GM18858 (cell line): ENCODE results near the gene REST.

Experiments
- ATAC-seq: cut with Tn5 transposase; IDR thresholded peaks from one replicate; pipeline ENCODE4 v1.9.1; 2021; ENCODE audit not compliant: unreplicated experiment

Gene REST

DNA sequence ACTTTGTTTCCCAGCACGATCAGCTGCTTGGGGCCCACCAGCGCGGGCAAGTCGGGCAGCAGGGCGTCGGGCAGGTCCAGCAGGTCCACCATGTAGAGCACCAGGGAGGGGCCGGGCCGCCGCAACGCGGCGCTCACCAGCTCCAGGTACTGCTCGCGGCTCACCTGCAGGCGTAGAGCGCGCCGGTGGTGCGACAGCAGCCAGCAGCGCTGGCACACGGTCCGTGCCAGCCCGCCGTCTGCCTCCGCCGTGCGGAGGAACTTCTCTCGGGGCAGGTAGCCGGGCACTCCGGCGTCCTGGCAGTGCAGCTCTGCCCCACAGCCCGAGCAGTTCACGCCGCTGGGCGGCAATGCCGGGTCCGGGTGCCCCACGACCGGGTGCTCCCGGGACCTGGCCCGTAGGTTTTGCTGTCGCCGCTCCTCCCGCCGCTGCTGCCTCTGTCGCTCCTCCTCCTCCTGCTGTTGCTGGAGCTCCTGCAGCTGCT lies 69.2 kb downstream of the REST start:
- ATAC-seq = peak; percentile 13

DNA sequence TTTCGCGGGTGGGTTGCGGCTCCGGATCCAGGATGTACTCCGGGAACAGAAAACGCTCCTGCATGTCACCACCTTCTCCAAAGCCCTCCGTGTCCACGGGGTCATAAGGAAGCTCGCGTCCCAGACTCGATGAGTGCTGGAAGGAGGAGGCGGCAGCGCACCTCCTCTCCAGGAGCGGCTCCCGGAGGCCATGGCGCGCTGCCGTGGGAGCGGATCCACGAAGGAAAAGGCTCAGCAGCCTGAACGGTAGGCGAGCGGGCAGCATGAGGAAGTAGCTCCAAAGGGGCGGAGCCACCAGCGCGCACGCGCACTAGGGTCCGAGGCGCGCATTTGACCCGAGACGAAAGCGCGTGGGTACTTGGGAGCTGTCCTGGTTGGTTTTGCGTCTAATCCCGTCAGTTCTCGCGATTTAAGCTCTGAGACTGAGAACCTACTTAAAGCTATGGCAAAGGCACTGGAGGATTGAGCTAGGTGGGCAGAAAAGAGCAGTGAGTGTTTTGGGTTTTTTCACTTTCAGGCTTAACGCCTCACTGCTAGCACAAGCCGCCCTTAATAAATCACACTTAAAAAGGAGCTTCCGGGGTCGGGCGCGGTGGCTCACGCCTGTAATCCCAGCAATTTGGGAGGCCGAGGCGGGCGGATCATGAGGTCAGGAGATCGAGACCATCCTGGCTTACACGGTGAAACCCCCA lies 69.8 kb downstream of the REST start, which contains the start of gene NOA1:
TSS of gene NOA1 (minus strand) at position 286 of the 692 bp plus-strand sequence. CDS start at position 265, 21 bp downstream.
- peak; percentile 79 for ATAC-seq

DNA sequence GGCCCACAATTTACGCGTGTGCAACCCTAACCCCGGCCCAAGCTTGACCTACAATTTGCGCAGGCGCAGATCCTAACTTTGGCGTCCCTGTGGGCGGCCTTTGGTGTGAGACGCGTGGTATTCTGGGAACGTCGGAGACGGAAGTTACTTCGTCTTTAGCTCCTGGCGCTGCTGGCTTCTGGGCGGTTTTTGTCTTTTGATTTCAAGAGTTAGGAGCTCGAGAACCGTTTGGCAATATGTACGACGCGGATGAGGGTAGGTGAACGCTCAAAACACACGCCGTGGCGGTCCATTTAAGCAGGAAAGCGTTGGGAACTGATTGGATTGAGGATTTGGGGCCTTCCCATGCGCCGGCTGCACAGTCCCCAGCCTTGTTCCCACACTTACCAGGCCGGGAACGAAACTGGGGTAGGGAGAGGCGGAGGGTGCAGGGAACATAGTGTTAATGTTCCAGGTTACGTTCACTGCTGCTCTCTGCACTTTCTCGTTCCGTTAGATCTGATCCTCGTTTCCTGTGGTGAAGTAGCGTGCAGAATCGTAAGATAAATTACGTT lies 71.1 kb downstream of the REST start, which contains the start of gene POLR2B:
TSS of gene POLR2B (plus strand) at position 147 of the 554 bp plus-strand sequence. CDS start at position 237, 90 bp downstream.
- ATAC-seq = peak; percentile 47

DNA sequence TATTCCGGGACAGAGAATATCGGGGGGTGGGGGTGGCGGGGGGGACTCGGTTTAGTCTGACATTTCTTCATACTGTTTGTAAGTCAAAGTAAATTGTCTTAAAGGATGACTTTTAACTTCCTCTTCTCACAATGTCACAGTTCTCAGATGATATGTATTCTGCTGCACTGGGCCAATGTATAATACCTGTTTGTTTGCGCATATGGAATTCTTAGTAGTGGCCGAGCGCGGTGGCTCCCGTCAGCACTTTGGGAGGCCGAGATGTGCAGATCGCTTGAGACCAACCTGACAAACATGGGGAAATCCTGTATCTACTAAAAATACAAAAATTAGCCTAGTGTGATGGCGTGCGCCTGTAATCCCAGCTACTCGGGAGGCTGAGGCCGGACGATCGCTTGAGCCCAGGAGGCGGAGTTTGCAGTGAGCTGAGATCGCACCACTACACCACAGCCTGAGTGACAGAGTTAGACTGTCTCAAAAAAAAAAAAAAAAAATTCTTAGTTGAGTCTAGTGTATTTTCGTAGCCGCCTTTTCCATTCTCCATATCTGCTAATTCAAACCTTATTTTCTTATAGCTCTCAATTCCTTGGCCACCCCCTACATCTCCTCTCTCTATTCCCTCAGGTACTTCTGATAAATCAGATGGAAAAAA lies 71.8 kb downstream of the REST start:
- no peak for ATAC-seq

DNA sequence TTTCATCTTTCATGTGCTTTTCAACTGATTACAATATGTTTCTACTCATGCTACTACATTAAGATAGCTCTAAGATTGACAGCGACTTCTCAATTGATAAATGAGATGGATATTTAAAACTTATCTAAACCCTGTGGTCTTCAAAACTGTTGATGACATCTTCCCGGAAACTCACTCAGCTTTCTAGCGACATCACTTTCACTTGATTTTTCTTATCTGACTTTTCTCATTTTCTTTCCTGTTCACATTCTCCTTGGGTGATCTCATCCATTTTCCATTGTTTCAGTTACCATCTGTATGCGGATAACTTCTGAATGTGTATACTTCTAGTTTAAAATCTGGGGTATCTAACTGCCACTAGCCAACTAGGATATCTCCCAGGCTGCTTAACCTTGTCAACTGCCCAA lies 74.1 kb downstream of the REST start:
- ATAC-seq = no peak

DNA sequence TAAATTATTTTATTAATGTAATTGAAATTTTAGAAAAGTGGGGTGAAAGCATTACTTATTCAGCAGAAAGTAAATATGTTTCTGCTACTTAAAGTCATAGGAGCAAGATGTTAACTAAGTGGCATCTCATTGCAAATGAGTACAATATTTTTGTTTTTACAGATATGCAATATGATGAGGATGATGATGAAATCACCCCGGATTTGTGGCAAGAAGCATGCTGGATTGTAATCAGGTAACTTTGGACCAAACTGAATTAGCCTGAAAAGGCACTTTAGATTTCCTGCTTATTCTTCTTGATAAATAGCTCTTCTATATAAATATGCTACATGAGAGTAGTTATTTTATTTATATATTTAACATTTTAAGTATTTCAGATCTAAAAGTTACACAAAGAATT lies 78.5 kb downstream of the REST start:
- no peak for ATAC-seq

DNA sequence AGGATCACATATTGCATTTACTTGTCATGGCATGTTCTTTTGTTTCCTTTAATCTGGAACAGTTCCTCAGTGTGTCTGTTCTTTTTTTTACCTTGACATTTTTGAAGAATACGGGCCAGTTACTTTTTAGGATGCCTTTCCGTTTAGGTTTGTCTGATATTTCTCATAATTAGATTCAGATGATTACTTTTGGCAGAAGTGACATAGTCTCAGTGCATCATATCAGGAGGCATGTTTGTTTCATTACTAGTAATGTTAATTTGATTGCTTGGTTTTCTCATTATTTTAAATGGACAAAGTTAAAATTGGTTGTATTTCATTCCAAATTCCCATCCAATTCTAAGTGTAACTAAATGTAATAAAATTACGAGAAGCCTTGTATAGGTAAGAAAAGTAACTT lies 79.3 kb downstream of the REST start:
- no peak for ATAC-seq

DNA sequence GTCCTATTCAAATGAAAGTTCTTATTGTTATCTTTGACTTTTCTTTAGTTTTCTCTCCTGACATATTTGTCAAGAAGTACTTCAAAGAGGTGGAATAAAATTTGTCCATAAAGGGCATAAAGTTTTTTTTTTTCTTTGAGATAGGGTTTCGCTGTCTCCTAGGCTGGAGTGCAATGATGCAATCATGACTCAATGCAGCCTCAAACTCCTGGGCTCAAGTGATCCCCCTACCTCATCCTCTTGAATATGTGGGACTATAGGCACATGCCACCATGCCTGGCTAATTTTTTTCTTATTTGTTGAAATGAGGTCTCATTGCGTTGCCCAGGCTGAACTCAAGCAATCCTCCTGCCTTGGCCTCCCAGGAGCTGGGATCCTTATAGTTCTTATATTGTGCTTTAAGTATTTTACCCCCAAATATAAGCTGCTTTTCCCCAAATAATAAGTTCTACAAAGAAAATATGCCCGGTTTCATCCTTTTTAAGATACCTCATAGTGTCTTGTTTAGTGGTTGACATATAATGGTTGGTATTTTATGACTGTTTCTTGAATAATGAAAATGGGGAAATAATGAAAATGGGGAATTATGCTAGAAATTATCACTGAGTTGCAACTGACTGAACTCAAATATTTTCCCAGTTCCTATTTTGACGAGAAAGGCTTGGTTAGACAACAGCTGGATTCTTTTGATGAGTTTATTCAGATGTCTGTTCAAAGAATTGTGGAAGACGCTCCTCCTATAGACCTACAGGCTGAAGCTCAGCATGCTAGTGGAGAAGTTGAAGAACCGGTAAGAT lies 82.6 kb downstream of the REST start:
- ATAC-seq = no peak

DNA sequence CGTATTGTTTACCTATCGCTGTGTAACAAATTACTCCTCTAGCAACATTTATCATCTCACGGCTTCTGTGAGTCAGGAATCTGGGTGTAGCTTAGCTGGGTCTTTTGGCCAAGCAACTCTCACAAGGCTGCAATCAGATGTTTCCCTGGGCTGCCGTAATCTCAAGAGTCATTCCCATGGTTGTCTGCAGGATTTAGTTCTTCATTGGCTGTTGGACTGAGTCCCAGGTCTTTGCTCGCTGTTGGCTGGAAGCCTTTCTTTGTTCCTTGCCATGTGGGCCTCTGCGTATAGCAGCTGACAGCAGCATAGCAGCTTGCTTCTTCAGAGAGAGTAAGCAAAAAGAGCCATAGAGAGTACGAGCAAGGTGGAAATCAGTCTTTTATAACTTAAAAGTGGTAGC lies 87.8 kb downstream of the REST start:
- ATAC-seq = no peak

DNA sequence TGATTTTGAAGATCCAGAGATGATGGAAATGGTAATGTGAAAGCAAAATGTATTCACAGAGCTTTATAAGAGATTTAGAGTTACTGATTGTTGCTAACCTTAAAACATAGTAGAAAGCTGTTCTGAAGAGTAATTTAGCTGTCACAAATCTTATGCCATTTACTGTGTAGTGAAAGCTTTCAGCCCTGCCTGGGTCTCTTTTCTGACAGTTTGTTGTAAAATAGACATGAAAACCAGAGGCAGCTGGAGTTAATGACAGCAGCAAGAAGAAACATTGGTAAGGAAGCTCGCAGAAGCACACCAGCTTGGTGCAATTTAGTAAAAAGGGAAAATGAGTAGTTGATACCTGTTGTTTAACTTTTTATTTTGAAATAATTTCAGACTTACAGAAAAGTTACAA lies 92.1 kb downstream of the REST start:
- no peak for ATAC-seq

DNA sequence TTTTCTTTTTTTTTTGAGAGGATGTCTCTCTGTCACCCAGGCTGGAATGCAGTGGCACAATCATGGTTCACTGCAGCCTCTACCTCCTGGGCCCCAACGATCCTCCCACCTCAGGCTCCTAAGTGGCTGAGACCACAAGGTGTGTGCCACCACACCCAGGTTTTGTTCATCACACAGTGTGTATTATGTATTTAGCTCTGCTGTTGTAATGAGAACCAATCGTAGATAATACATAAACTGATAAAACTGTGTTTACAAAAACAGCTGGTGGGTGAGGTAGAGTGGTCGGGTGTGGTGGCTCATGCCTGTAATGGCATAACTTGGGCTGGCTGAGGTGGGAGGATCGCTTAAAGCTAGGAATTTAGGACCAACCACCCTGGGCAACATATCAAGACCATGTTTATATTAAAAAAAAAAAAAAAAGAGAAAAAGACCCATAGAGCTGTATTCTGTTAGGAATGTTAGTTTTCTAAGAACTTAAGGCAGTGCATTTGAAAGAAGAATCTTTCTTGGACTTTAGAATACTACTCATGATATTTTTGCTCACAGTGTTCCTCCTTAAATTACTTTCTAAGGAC lies 105.9 kb downstream of the REST start:
- ATAC-seq = no peak
